Right atrium auricular region (tissue), 2 donors: ENCODE measurements around the gene MRTO4. TPM values are rescaled to one million over a fixed set of nuclear protein-coding genes. Genes with fewer than 3 reads are reported as not detected.

Source experiments
- DNase-seq: peaks from one replicate; pipeline ENCODE4 v3.0.0-alpha.2; 2019; ENCODE audit warnings: low spot score
- H3K27ac ChIP-seq, 2 donors: fragments of 200-600 bp; sonication (generic); 1 replicate in 1 of 2; 2 replicates in 1 of 2; pipeline ENCODE4 v1.5.1; 2016 to 2019
- H3K27me3 ChIP-seq, 2 donors: fragments of 200-600 bp; sonication (generic); one replicate each; pipeline versions ENCODE4 v1.5.1 to v1.6.0; 2017 to 2019
- H3K36me3 ChIP-seq: fragments of 200-600 bp; sonication (generic); one replicate; pipeline ENCODE4 v1.5.1; 2016
- H3K4me1 ChIP-seq, 2 donors: fragments of 200-600 bp; sonication (generic); one replicate each; pipeline versions ENCODE4 v1.5.1 to v1.6.0; 2017 to 2019
- H3K4me3 ChIP-seq, 2 donors: fragments of 200-600 bp; sonication (generic); 1 replicate in 1 of 2; 2 replicates in 1 of 2; pipeline ENCODE4 v1.5.1; 2017 to 2019; ENCODE audit warnings: mild to moderate bottlenecking in 1 of 2, moderate library complexity in 1 of 2
- H3K9me3 ChIP-seq, 2 donors: fragments of 200-600 bp; sonication (generic); one replicate each; pipeline ENCODE4 v1.5.1; 2019
- total RNA-seq, 2 donors: library from RNA; depleted of rRNA; stranded (reverse); fragments of >200 nt; gene quantifications; one replicate each; pipeline ENCODE4 v1.1.0, GENCODE V29; 2016
- TF ChIP-seq, protein P1 (sequence below), 2 donors: fragments of 200-600 bp; sonication (generic); IDR thresholded peaks; one replicate each; pipeline ENCODE4 v1.5.1; 2019; ENCODE audit warnings: antibody characterized with exemption in 2 of 2

Gene MRTO4
- total RNA-seq, result 10 to 100 TPM in 1 of 2 donors, 1 to 10 TPM in 1; 8.6 to 16.1 TPM

DNA sequence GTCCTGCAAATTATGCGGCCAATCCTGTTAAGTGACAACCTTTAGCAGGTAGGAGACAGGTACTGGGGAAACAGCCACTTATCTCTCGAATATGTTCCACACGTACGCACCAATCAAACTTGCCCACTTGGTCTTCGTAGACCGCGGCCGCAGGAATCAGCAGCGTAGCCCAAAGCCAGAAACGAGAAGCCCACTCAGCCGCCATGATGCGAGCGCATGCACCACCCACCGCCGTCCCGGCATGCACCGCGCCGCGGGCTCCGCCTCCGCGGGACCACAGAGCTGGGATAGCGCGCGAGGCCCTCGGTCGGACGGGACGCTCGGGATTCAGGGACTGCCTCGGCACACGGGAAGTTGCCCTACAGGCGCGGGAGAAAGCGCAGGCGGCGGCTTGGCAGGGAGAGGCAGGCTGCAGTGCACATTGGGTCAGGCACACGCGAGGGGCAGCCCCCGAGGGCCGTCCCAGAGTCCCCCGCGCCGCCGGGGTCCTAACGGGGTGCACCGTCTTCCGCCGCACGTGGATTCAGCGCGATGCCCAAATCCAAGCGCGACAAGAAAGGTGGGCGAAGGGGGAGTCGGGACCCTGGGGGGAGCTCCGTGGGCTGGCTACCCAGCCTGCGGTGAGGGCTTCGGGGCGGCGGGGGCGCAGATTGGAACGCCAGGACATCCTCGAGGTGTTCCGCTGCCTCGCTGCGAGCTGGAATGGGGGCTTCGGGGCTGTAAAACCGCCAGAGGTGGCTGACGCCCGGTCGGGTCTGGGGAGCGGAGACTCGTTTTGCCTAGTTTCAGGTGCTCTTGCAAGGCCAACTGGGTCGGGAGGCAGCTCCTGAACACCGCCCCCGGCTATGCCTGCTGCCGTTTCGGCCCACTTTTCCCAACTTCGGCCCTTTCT lies at the start of gene MRTO4, which contains the start of gene EMC1:
Gene MRTO4, plus strand, starts transcription at position 501 of the 892 bp plus-strand sequence. Its CDS starts 31 bp downstream, at position 532.
Gene EMC1, minus strand, starts transcription at position 220 of the 892 bp plus-strand sequence. Its CDS starts 15 bp downstream, at position 205.
- H3K9me3 ChIP-seq, result no peaks in the 10 kb centered on the region
- DNase-seq, result peak; percentile 73
- H3K4me3 ChIP-seq, result peak within 1 kb of the TSS; percentile 69 to 89
- peaks cover 0 to 34% of the 10 kb centered on the region in 2 donors for H3K4me1 ChIP-seq
- TF ChIP-seq, protein P1, sequence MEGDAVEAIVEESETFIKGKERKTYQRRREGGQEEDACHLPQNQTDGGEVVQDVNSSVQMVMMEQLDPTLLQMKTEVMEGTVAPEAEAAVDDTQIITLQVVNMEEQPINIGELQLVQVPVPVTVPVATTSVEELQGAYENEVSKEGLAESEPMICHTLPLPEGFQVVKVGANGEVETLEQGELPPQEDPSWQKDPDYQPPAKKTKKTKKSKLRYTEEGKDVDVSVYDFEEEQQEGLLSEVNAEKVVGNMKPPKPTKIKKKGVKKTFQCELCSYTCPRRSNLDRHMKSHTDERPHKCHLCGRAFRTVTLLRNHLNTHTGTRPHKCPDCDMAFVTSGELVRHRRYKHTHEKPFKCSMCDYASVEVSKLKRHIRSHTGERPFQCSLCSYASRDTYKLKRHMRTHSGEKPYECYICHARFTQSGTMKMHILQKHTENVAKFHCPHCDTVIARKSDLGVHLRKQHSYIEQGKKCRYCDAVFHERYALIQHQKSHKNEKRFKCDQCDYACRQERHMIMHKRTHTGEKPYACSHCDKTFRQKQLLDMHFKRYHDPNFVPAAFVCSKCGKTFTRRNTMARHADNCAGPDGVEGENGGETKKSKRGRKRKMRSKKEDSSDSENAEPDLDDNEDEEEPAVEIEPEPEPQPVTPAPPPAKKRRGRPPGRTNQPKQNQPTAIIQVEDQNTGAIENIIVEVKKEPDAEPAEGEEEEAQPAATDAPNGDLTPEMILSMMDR (IDR thresholded peaks at IDR 0.05), result no peak
- peak within 1 kb of the TSS; percentile 94 to 96 for H3K27ac ChIP-seq
- no peaks in the 10 kb centered on the region for H3K27me3 ChIP-seq
- H3K36me3 ChIP-seq, result peaks cover 16% of the 10 kb centered on the region

DNA sequence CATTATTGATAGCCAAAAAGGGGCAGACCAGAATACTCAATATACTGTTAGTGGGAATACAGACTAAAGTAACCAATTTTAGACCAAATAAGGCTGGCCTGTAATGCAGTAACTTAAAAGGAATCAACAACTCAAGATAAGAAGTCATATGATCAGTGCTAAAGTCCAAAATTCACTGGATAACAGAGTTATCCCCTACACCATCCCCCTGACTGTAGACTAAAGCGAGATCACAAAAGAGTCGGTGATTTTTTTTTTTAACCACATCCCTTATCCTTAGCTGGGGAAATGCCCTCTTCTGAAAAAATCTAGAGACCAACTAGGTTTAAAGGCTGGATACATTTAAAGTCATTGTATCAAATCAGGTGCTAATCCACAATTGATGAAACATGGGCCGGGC lies 49.2 kb upstream of the MRTO4 start:
- DNase-seq, result no peak
- Histone ChIP-seq H3K9me3 (no peaks in the 10 kb centered on the region), H3K36me3 (peaks cover 27% of the 10 kb centered on the region), H3K4me1 (peaks cover 0 to 53% of the 10 kb centered on the region in 2 donors), H3K4me3 (no peak overlapping the region), H3K27ac (no peak overlapping the region), H3K27me3 (no peaks in the 10 kb centered on the region)
- TF ChIP-seq, protein P1 (IDR thresholded peaks at IDR 0.05), result no peak

DNA sequence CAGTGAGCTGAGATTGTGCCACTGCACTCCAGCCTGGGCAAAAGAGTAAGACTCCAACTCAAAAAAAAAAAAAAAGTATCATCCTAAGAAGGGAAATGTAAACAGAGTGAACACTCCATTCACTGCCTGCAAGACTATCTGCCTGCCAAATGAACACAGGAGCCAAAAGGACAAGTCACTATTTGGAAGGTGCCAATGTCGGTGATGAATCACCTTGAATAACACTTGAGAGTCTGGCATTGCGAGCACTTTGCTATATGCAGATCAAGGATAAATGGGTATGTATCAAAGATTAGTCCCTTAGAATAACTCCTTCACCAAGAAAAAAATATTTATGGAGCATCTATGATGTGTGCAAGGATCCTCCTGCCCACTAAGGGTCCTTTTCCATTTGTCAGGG lies 48.2 kb upstream of the MRTO4 start:
- no peaks in the 10 kb centered on the region for H3K27me3 ChIP-seq
- H3K4me1 ChIP-seq, result peaks cover 0 to 63% of the 10 kb centered on the region in 2 donors
- H3K27ac ChIP-seq, result no peak overlapping the region
- no peak overlapping the region for H3K4me3 ChIP-seq
- TF ChIP-seq, protein P1 (IDR thresholded peaks at IDR 0.05), result no peak
- peaks cover 16% of the 10 kb centered on the region for H3K36me3 ChIP-seq
- H3K9me3 ChIP-seq, result no peaks in the 10 kb centered on the region
- no peak for DNase-seq

GRCh38 chr1:19204446-19205266 lies 46.9 kb upstream of the MRTO4 start:
- Histone ChIP-seq H3K36me3 (peaks cover 4% of the 10 kb centered on the region), H3K9me3 (no peaks in the 10 kb centered on the region), H3K27ac (no peak overlapping the region), H3K4me1 (peaks cover 0 to 71% of the 10 kb centered on the region in 2 donors), H3K27me3 (no peaks in the 10 kb centered on the region), H3K4me3 (no peak overlapping the region)
- TF ChIP-seq, protein P1 (IDR thresholded peaks at IDR 0.05), result no peak
- no peak for DNase-seq

- Histone ChIP-seq H3K27me3 (no peaks in the 10 kb centered on the region), H3K4me1 (peaks cover 0 to 71% of the 10 kb centered on the region in 2 donors), H3K9me3 (no peaks in the 10 kb centered on the region), H3K36me3 (no peaks in the 10 kb centered on the region), H3K4me3 (no peak overlapping the region), H3K27ac (no peak overlapping the region)
- DNase-seq, result no peak
- TF ChIP-seq, protein P1 (IDR thresholded peaks at IDR 0.05), result no peak
Measured at GRCh38 chr1:19205403-19205802, 46.2 kb upstream of the MRTO4 start.
